Right lobe of liver (tissue), 6 donors: ENCODE data around the gene SPOCK1. TPM values are rescaled to one million over a fixed set of nuclear protein-coding genes. Genes with fewer than 3 reads are reported as not detected.

ENCODE experiments used
- ATAC-seq, 4 donors: fragments of 200-7000 bp; cut with Tn5 transposase; one replicate each; pipeline ENCODE4 v1.9.1; 2020; ENCODE audit warnings: mild to moderate bottlenecking in 4 of 4, moderate library complexity in 4 of 4
- DNase-seq, 3 donors: peaks; one replicate each; pipeline ENCODE4 v3.0.0-alpha.2; 2020
- H3K27ac ChIP-seq, 3 donors: fragments of 200-600 bp; one replicate each; pipeline ENCODE4 v1.8.0; 2022
- H3K27me3 ChIP-seq, 2 donors: fragments of 200-600 bp; one replicate each; pipeline ENCODE4 v1.8.0; 2022
- H3K36me3 ChIP-seq, 4 donors: fragments of 200-600 bp; sonication (generic) in 1 of 4; one replicate each; pipeline versions ENCODE4 v1.5.1 to v1.8.0; 2017 to 2022; ENCODE audit warnings: control low read depth in 1 of 4
- H3K4me1 ChIP-seq, 4 donors: fragments of 200-600 bp; sonication (generic) in 1 of 4; one replicate each; pipeline versions ENCODE4 v1.5.1 to v1.8.0; 2017 to 2022; ENCODE audit warnings: control low read depth in 1 of 4
- H3K4me3 ChIP-seq, 3 donors: fragments of 200-600 bp; one replicate each; pipeline ENCODE4 v1.8.0; 2022
- H3K9me3 ChIP-seq, 4 donors: fragments of 200-600 bp; sonication (generic) in 1 of 4; one replicate each; pipeline versions ENCODE4 v1.5.1 to v1.8.0; 2017 to 2022; ENCODE audit warnings: control low read depth in 1 of 4
- CTCF ChIP-seq, 4 donors: fragments of 200-600 bp in 3 of 4; fragments of 450-650 bp in 1 of 4; IDR thresholded peaks; one replicate each; pipeline versions ENCODE4 v1.5.1 to v1.8.0; 2016 to 2022; ENCODE audit warnings: antibody characterized with exemption in 4 of 4, mild to moderate bottlenecking in 2 of 4
- POLR2A ChIP-seq: fragments of 450-650 bp; IDR thresholded peaks from one replicate; pipeline ENCODE4 v1.6.1; 2017; ENCODE audit warnings: antibody characterized with exemption, mild to moderate bottlenecking
- WGBS: methylation state at CpG from one replicate; pipeline ENCODE4 v1.1.6; 2018; ENCODE audit warnings: low coverage, low lambda C conversion rate; ENCODE audit not compliant: insufficient coverage; ENCODE audit errors: missing lambda C conversion rate; 5-methylcytosine and 5-hydroxymethylcytosine counted together
- intact Hi-C, 2 donors: fragments of 100-400 bp; cut with DNase I; formaldehyde crosslinking; loops; one replicate each; pipeline versions ENCODE4 v1.11.2 to v1.14.1; 2022
- total RNA-seq, 6 experiments: library from RNA; depleted of rRNA in 2 of 6; stranded (reverse); fragments of >200 nt in 2 of 6; fragmentation: NEBNext Ultra II Directional in 3 of 6; extraction: Animal tissue kit (Norgen Biotek cat#: 25700) in 3 of 6; gene quantifications; one replicate each; pipeline versions ENCODE4 v1.1.0 to v1.2.4, GENCODE V29; 2016 to 2023
- donor health status: DM: no; HTN: yes; CAD: no.
- donor health status: DM: no; HTN: no; CAD: no.
- donor health status: DM: no; HTN: no; CAD: no.
- donor health status: DM: no; HTN: yes; CAD: no.
- donor health status: DM: no; HTN: yes; CAD: no.

SPOCK1 gene
- total RNA-seq, 6 experiments from 2014 or later: 0.06 to 0.86 (median 0.15) TPM; not detected in 1

- TF ChIP-seq POLR2A: no peak
- no peak for TF ChIP-seq CTCF (IDR thresholded peaks at IDR 0.05)
- no peak for ATAC-seq
- DNase-seq: no peak
- Histone ChIP-seq H3K4me3 (no peak overlapping the region), H3K27me3 (no peaks in the 10 kb centered on the region), H3K4me1 (no peaks in the 10 kb centered on the region), H3K9me3 (no peaks in the 10 kb centered on the region), H3K36me3 (no peaks in the 10 kb centered on the region), H3K27ac (no peak overlapping the region)
- intact Hi-C loops: no loop called here
- 46% methylated on average over 2 of the region's 2 CpGs for WGBS
These were observed 57.6 kb downstream of the SPOCK1 start for GRCh38 chr5:137441476-137441875.

DNA sequence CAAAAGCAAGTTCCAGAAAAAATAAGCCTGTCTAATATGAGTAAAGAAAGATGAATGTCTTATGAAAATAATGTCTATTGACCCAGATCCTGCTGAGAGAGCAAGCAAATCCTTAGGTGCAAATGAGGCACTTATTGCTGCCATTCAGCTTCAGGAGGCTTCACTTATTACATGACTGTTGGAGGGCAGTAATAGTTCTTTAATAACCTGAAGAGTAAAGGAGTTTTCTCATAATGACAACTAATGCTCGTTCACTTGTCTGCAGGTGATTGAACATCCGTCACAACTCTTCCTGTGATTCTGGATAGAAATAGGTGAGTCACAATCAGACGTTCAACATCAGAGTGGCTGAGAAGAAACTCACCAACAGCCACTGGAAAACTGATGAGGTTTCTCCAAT, 58.3 kb downstream of the SPOCK1 start:
- TF ChIP-seq CTCF (IDR thresholded peaks at IDR 0.05) (no peak), POLR2A (no peak)
- Histone ChIP-seq H3K9me3 (no peaks in the 10 kb centered on the region), H3K4me1 (no peaks in the 10 kb centered on the region), H3K4me3 (no peak overlapping the region), H3K27ac (no peak overlapping the region), H3K36me3 (no peaks in the 10 kb centered on the region), H3K27me3 (no peaks in the 10 kb centered on the region)
- DNase-seq (no peak), ATAC-seq (no peak)
- intact Hi-C loops: no loop called here
- 46% methylated on average over 3 of the region's 3 CpGs for WGBS

- intact Hi-C loops: no loop called here
- no peaks in the 10 kb centered on the region for H3K9me3 ChIP-seq
- TF ChIP-seq POLR2A (no peak), CTCF (IDR thresholded peaks at IDR 0.05) (no peak)
- H3K36me3 ChIP-seq: no peaks in the 10 kb centered on the region
- WGBS: 18% methylated on average over 3 of the region's 3 CpGs
- no peak for DNase-seq
- H3K4me1 ChIP-seq: no peaks in the 10 kb centered on the region
- H3K27me3 ChIP-seq: no peaks in the 10 kb centered on the region
- no peak overlapping the region for H3K27ac ChIP-seq
- H3K4me3 ChIP-seq: no peak overlapping the region
- no peak for ATAC-seq
These were observed 59.5 kb downstream of the SPOCK1 start for GRCh38 chr5:137439645-137440044.

DNA sequence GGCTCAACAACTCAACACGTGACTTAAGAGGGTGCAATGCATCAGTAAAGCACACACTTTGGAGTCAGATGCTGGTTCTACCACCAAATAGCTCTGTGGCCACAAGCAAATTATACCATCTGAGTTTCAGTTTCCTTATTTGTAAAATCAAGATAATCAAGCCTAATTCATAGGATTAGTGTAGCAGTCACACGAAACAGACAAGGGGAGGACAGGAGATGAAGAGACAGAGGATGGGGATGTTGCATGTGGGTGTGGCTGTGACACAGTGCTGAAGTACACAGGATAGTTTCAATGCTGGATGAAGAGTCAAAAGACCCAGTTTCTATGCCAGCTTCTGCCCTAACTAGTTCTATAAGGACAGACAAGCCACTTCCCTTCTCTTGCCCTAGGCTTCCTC, 60.2 kb downstream of the SPOCK1 start:
- ATAC-seq: no peak

More for the DNA sequence above, 60.2 kb downstream of the SPOCK1 start:
- Histone ChIP-seq H3K27ac (no peak overlapping the region), H3K9me3 (no peaks in the 10 kb centered on the region), H3K4me3 (no peak overlapping the region), H3K27me3 (no peaks in the 10 kb centered on the region), H3K36me3 (no peaks in the 10 kb centered on the region), H3K4me1 (no peaks in the 10 kb centered on the region)
- WGBS: 50% methylated on average over 2 of the region's 2 CpGs
- intact Hi-C loops: no loop called here
- TF ChIP-seq POLR2A (no peak), CTCF (IDR thresholded peaks at IDR 0.05) (no peak)
- no peak for DNase-seq
